HG03064 (cell line): ENCODE measurements around the gene PACRG.

Experiments used
- ATAC-seq: cut with Tn5 transposase; IDR thresholded peaks from one replicate; pipeline ENCODE4 v1.9.1; 2021; ENCODE audit warnings: low read depth; ENCODE audit not compliant: unreplicated experiment

Gene PACRG

GRCh38 chr6:163164175-163164900 is 436.6 kb downstream of the PACRG start:
- no peak for ATAC-seq

GRCh38 chr6:163165155-163165910 is 437.6 kb downstream of the PACRG start:
- ATAC-seq, result no peak

GRCh38 chr6:163165922-163166321 is 438.1 kb downstream of the PACRG start:
- no peak for ATAC-seq

GRCh38 chr6:163166507-163166906 is 438.7 kb downstream of the PACRG start:
- ATAC-seq, result no peak

GRCh38 chr6:163169521-163169920 is 441.7 kb downstream of the PACRG start:
- ATAC-seq, result no peak

- ATAC-seq, result peak; percentile 57
These were observed 442.6 kb downstream of the PACRG start for GRCh38 chr6:163170294-163170883.

GRCh38 chr6:163173741-163174140 is 446.0 kb downstream of the PACRG start:
- ATAC-seq, result no peak

GRCh38 chr6:163175301-163175700 is 447.5 kb downstream of the PACRG start:
- ATAC-seq, result no peak

- ATAC-seq, result no peak
These were observed 448.3 kb downstream of the PACRG start for GRCh38 chr6:163176097-163176496.

GRCh38 chr6:163177007-163177406 is 449.2 kb downstream of the PACRG start:
- no peak for ATAC-seq

- no peak for ATAC-seq
These were observed 450.2 kb downstream of the PACRG start for GRCh38 chr6:163177892-163178420.

GRCh38 chr6:163179061-163179460 is 451.3 kb downstream of the PACRG start:
- ATAC-seq, result no peak

- no peak for ATAC-seq
These were observed 451.9 kb downstream of the PACRG start for GRCh38 chr6:163179721-163180120.

GRCh38 chr6:163180874-163181541 is 453.2 kb downstream of the PACRG start:
- no peak for ATAC-seq

GRCh38 chr6:163181666-163182180 is 453.9 kb downstream of the PACRG start:
- no peak for ATAC-seq

GRCh38 chr6:163182696-163183095 is 454.9 kb downstream of the PACRG start:
- no peak for ATAC-seq

- ATAC-seq, result no peak
These were observed 456.0 kb downstream of the PACRG start for GRCh38 chr6:163183806-163184205.

- no peak for ATAC-seq
These were observed 458.0 kb downstream of the PACRG start for GRCh38 chr6:163185744-163186143.

- no peak for ATAC-seq
These were observed 458.8 kb downstream of the PACRG start for GRCh38 chr6:163186527-163186926.

GRCh38 chr6:163187201-163187600 is 459.4 kb downstream of the PACRG start:
- ATAC-seq, result no peak

- ATAC-seq, result no peak
These were observed 459.8 kb downstream of the PACRG start for GRCh38 chr6:163187606-163188005.
